ENCODE data around the gene NBPF19. TPM values are rescaled to one million over a fixed set of nuclear protein-coding genes. Genes with fewer than 3 reads are reported as not detected.
"Not testable (repeated sequence)": the region's sequence is repeated elsewhere in the genome, so short reads cannot be mapped to it uniquely, and the experiment has no call there.

The NBPF19 gene, protein sequence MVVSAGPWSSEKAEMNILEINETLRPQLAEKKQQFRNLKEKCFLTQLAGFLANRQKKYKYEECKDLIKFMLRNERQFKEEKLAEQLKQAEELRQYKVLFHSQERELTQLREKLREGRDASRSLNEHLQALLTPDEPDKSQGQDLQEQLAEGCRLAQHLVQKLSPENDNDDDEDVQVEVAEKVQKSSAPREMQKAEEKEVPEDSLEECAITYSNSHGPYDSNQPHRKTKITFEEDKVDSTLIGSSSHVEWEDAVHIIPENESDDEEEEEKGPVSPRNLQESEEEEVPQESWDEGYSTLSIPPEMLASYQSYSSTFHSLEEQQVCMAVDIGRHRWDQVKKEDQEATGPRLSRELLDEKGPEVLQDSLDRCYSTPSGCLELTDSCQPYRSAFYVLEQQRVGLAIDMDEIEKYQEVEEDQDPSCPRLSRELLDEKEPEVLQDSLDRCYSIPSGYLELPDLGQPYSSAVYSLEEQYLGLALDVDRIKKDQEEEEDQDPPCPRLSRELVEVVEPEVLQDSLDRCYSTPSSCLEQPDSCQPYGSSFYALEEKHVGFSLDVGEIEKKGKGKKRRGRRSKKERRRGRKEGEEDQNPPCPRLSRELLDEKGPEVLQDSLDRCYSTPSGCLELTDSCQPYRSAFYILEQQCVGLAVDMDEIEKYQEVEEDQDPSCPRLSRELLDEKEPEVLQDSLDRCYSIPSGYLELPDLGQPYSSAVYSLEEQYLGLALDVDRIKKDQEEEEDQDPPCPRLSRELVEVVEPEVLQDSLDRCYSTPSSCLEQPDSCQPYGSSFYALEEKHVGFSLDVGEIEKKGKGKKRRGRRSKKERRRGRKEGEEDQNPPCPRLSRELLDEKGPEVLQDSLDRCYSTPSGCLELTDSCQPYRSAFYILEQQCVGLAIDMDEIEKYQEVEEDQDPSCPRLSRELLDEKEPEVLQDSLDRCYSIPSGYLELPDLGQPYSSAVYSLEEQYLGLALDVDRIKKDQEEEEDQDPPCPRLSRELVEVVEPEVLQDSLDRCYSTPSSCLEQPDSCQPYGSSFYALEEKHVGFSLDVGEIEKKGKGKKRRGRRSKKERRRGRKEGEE (N-terminal part only)
- 37.2 and 39.0 TPM in 2 replicates for total RNA-seq

DNA sequence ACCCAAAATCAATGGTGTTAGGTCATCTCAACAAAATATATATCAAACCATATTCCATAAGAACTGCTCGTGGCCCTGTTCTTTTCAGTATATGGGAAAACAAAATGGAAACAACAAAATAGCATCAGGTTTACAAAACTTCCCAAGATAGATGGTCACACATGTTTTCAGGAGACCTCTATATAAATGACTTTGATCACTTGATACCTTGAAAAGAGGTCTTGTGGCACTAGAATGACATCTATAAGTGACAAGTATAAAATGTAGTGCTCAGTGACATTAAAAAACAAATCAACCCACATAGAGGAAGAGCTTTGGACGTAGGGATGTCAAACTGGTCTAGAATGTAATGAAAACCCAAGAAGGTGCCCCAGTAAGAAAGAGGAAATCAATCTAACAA, at the start of gene NBPF19:
TSS of gene NBPF19 (plus strand) at position 301 of the 400 bp plus-strand sequence. CDS start 888 bp downstream, outside the sequence.
- intact Hi-C loops (cut with micrococcal nuclease), result not testable (repeated sequence)

DNA sequence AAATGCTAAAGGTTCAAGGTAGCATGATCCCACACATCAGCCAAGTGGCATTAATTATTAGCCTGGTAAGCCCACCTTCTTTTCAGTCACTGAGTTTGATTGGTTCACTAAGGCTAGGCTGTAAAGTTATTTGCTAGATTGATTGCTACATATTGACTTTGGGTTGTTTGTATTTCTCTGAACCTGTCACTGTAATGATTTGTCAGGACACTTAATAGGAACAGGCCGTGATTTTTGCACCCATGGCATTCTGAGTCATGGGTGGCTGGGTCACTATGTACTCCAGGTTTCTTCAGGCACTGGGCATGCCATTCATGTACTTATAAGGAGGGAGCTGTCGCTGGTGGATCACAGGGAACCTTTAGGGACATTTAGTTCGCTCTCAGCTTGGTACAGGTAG, 46.5 kb upstream of the NBPF19 start:
- intact Hi-C loops (cut with micrococcal nuclease), result not testable (repeated sequence)

DNA sequence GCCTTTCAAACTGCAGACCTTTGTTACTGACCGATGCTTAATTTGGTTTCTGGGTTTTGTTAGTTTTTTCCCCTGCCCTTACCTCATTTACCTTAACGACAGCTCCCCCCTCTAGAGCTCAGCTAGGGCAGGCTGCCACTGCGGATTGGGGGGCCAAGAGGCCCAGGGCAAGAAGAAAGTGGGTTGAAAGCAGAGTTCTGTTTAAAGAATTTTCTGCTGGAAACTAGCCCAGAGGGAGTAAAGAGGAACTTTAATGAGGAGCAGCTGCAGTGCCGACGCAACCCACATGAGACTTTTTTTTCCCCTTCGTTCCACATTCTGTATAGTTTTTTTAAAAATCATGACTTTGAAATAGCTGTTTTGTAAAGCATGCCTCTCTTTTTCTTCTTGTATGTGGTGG, 29.4 kb upstream of the NBPF19 start:
- intact Hi-C loops (cut with micrococcal nuclease), result not testable (repeated sequence)

DNA sequence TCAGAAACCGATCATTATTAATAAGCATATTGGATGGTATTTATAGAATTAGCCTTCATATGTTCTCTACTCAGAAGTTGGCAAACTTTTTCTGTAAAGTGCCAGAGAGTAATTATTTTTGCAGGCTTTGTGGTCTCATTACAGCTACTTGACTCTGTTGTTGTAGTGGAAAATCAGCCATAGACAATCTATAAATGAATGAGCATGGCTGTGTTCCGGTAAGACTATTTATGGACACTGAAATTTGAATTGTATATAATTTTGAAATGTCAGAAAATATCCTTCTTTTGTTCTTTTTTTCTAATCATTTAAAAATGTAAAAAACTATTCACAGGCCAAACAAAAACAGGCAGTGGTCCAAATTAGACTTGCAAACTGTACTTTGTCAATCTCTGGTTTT, 22.6 kb upstream of the NBPF19 start:
- intact Hi-C loops (cut with micrococcal nuclease), result not testable (repeated sequence)

DNA sequence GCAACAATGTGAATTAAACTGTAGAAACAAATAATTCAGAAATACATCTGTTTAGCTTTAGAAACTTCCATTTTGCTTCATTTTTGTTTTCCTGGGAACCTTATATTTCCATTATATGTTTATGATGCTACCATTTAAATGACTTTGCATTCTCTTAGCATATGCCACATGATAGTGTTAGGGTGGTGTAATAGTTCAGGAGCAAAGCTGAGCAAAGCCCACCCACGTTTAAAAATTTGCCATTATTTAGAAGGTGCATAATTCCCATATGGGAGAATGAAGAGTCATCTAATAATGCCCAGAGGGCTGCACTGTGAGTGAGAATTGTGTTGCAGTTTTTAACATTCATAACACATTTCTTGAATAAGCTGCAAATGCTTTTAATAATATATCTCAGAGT, 22.2 kb upstream of the NBPF19 start:
- intact Hi-C loops (cut with micrococcal nuclease), result not testable (repeated sequence)

DNA sequence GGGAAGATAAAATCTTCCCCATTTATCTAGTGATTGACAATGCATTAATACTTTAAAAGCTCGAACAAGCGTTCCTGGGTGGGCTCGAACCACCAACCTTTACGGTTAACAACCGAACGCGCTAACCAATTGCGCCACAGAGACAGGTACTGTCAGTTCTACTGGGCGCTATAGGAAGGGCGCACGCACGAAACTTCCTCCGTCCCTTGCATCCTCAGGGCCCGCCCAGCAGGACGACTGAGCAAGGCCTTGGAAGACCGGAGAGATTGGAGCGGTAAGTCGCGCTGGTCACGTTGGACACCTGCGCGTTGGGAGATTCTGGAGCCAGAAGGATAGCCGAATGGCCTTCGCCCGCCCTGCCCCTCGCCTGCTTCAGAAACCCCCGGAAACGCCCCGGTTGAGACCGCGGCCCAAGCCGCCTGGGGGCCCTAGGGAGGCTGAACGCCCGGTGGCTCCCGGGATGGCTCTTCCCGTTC, 83.5 kb downstream of the NBPF19 start:
- intact Hi-C loops (cut with micrococcal nuclease), result not testable (repeated sequence)

DNA sequence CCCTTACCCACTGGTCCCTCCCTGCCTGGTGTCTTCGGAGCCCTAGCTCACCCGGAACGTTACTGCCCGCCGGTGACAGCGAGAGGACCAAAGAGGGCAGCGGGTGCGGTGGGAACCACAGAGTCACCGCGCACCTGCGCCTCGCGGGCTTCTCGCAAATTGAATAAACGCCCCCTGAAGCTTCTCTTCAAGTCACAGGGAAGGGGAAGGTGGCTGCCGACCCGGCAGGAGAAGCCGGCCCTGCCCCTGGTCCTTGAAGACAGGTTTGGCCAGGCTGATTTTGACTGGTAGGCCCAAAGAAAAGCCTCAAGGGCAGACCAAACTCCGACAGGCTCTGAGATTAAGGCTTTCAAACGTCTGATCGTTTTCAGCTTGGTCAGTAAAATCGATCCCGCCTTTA, 87.0 kb downstream of the NBPF19 start:
- intact Hi-C loops (cut with micrococcal nuclease), result not testable (repeated sequence)

DNA sequence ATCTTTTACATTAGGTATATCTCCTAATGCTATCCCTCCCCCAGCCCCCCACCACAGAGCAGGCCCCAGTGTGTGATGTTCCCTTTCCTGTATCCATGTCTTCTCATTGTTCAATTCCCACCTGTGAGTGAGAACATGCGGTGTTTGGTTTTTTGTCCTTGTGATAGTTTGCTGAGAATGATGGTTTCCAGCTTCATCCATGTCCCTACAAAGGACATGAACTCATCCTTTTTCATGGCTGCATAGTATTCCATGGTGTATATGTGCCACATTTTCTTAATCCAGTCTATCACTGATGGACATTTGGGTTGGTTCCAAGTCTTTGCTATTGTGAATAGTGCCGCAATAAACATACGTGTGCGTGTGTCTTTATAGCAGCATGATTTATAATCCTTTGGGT, 90.6 kb downstream of the NBPF19 start:
- intact Hi-C loops (cut with micrococcal nuclease), result not testable (repeated sequence)

DNA sequence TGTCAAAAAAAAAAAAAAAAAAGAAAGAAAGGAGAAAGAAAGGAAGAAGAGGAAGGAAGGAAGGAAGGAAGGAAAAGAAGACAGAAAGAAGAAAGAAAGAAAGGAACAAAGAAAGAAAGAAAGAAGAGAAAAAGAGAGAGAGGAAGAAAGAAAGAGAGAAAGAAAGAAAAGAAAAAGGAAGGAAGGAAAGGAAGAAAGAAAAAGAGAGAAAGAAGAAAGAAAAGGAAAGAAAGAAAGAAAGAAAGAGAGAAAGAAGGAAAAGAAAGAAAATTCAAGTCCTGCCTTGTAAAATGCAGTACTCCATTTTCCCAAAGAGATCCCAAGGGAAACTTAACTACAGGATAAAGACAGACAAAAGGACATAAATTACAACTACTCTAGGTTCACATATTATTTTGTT, 97.9 kb downstream of the NBPF19 start:
- intact Hi-C loops (cut with micrococcal nuclease), result not testable (repeated sequence)

DNA sequence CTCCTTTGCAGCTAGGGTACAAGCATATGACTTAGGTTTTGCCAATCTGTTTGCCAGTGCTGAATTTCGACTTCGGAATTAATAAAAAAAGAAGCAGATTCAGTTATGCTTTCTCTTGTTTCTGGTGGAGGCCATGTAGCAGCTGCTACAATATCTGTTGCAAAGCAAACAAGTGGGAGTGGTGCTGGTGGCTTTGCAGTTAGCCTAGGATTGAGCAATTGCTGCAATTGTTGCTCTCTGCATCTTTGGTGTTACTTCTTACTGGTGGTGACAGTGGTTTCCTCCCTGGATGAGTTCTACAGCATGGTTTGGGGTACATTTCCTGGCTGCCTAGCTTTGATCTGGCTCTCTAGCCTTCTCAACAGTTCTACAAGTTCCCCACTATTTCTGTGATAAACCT, 110.7 kb downstream of the NBPF19 start:
- intact Hi-C loops (cut with micrococcal nuclease), result not testable (repeated sequence)

Other genes with a start within 250 kb of the NBPF19 start
- 1.5 TPM in 1 of 2 replicates, not detected in the other for gene PPIAL4C, start 108.8 kb downstream of the NBPF19 start, total RNA-seq